GM23338 (cell line): ENCODE data around the gene DCST1. TPM values are rescaled to one million over a fixed set of nuclear protein-coding genes. Genes with fewer than 3 reads are reported as not detected.

Experiments used
- ATAC-seq: fragments of 200-7000 bp; cut with Tn5 transposase; 3 replicates; pipeline ENCODE4 v1.9.1; 2020
- DNase-seq: peaks from one replicate; pipeline ENCODE4 v3.0.0-alpha.2; 2015; ENCODE audit warnings: low spot score
- H2AFZ ChIP-seq: fragments of 200-600 bp; sonication (generic); 2 replicates; pipeline ENCODE4 v1.8.0; 2016; ENCODE audit warnings: antibody characterized with exemption, mild to moderate bottlenecking, moderate library complexity
- H3F3A ChIP-seq: fragments of 200-600 bp; sonication (generic); replicated peaks from 2 replicates; pipeline ENCODE4 v1.8.0; 2017; ENCODE audit warnings: antibody characterized with exemption, mixed run types, low read depth
- H3K27ac ChIP-seq: fragments of 200-600 bp; sonication (generic); 2 replicates; pipeline ENCODE4 v1.6.1; 2016; ENCODE audit warnings: low read depth
- H3K27me3 ChIP-seq: fragments of 200-600 bp; sonication (generic); 2 replicates; pipeline ENCODE4 v1.8.0; 2016; ENCODE audit warnings: mild to moderate bottlenecking, mixed run types, moderate library complexity; ENCODE audit not compliant: insufficient read depth
- H3K36me3 ChIP-seq: fragments of 200-600 bp; sonication (generic); 2 replicates; pipeline ENCODE4 v1.8.0; 2016; ENCODE audit warnings: mild to moderate bottlenecking; ENCODE audit not compliant: insufficient read depth
- H3K4me1 ChIP-seq: fragments of 200-600 bp; sonication (generic); 2 replicates; pipeline ENCODE4 v1.8.0; 2016; ENCODE audit warnings: mild to moderate bottlenecking, moderate library complexity; ENCODE audit not compliant: insufficient read depth
- H3K4me2 ChIP-seq: fragments of 200-600 bp; sonication (generic); 2 replicates; pipeline ENCODE4 v1.7.1; 2017; ENCODE audit warnings: mixed run types
- H3K4me3 ChIP-seq: fragments of 200-600 bp; sonication (generic); 2 replicates; pipeline ENCODE4 v1.6.1; 2016; ENCODE audit warnings: mixed run types
- H3K79me2 ChIP-seq: fragments of 200-600 bp; sonication (generic); replicated peaks from 2 replicates; pipeline ENCODE4 v1.8.0; 2017; ENCODE audit warnings: mild to moderate bottlenecking; ENCODE audit not compliant: insufficient read depth
- H3K9me2 ChIP-seq: fragments of 200-600 bp; sonication (generic); 2 replicates; pipeline ENCODE4 v1.8.0; 2017; ENCODE audit not compliant: insufficient read depth
- H4K20me1 ChIP-seq: fragments of 200-600 bp; sonication (generic); replicated peaks from 2 replicates; pipeline ENCODE4 v1.8.0; 2017; ENCODE audit warnings: mild to moderate bottlenecking; ENCODE audit not compliant: insufficient read depth
- H3K27ac Mint-ChIP-seq: 2 replicates; pipeline ENCODE4 v1.8.0; 2020; ENCODE audit warnings: inconsistent platforms, mild to moderate bottlenecking, moderate library complexity, mixed read lengths
- H3K27me3 Mint-ChIP-seq: 3 replicates; pipeline ENCODE4 v1.8.0; 2022; ENCODE audit warnings: low read depth, mild to moderate bottlenecking, moderate library complexity, mixed read lengths, inconsistent platforms; ENCODE audit not compliant: insufficient read depth, poor library complexity
- H3K36me3 Mint-ChIP-seq: 3 replicates; pipeline ENCODE4 v1.8.0; 2021; ENCODE audit warnings: low read depth, mild to moderate bottlenecking, inconsistent platforms, moderate library complexity, mixed read lengths
- H3K4me1 Mint-ChIP-seq: 3 replicates; pipeline ENCODE4 v1.8.0; 2020; ENCODE audit warnings: mild to moderate bottlenecking, inconsistent platforms, mixed read lengths
- H3K4me3 Mint-ChIP-seq: 3 replicates; pipeline ENCODE4 v1.8.0; 2021; ENCODE audit warnings: moderate library complexity, mild to moderate bottlenecking, inconsistent platforms, mixed read lengths
- H3K9me3 Mint-ChIP-seq: 3 replicates; pipeline ENCODE4 v1.8.0; 2020; ENCODE audit warnings: moderate library complexity, mild to moderate bottlenecking, inconsistent platforms, mixed read lengths
- CREB1 ChIP-seq: fragments of 250-450 bp; sonication (Bioruptor Pico); IDR thresholded peaks from 2 replicates; pipeline ENCODE4 v1.5.0; 2020; ENCODE audit warnings: low read depth, mild to moderate bottlenecking, moderate library complexity
- ETS1 ChIP-seq: IDR thresholded peaks from 2 replicates; pipeline ENCODE4 v1.6.1; 2016; ENCODE audit warnings: antibody characterized with exemption
- EZH2 ChIP-seq: fragments of 200-600 bp; sonication (generic); IDR thresholded peaks from one replicate; pipeline ENCODE4 v1.8.0; 2017; ENCODE audit warnings: antibody characterized with exemption, mild to moderate bottlenecking, low read depth; ENCODE audit not compliant: unreplicated experiment
- EZH2phosphoT487 ChIP-seq: fragments of 200-600 bp; sonication (generic); IDR thresholded peaks from one replicate; pipeline ENCODE4 v1.8.1; 2018; ENCODE audit warnings: antibody characterized with exemption; ENCODE audit not compliant: unreplicated experiment
- JUNB ChIP-seq: IDR thresholded peaks from one replicate; pipeline ENCODE4 v1.6.1; 2016; ENCODE audit warnings: antibody characterized with exemption; ENCODE audit not compliant: unreplicated experiment
- NANOG ChIP-seq: IDR thresholded peaks from 2 replicates; pipeline ENCODE4 v1.6.1; 2016; ENCODE audit warnings: antibody characterized with exemption, borderline replicate concordance
- POLR2AphosphoS5 ChIP-seq: IDR thresholded peaks from 2 replicates; pipeline ENCODE4 v1.6.1; 2016; ENCODE audit warnings: antibody characterized with exemption, low read depth
- REST ChIP-seq: IDR thresholded peaks from one replicate; pipeline ENCODE4 v1.6.1; 2018; ENCODE audit warnings: antibody characterized with exemption; ENCODE audit not compliant: unreplicated experiment
- STAT1 ChIP-seq: IDR thresholded peaks from one replicate; pipeline ENCODE4 v1.6.1; 2016; ENCODE audit warnings: antibody characterized with exemption; ENCODE audit not compliant: unreplicated experiment
- ZNF114 ChIP-seq: fragments of 250-450 bp; sonication (Bioruptor Pico); IDR thresholded peaks from 2 replicates; pipeline ENCODE4 v1.5.0; 2020; ENCODE audit warnings: mild to moderate bottlenecking, moderate library complexity
- ZNF331 ChIP-seq: fragments of 250-450 bp; sonication (Bioruptor Pico); IDR thresholded peaks from 2 replicates; pipeline ENCODE4 v1.5.0; 2020; ENCODE audit warnings: low read depth, mild to moderate bottlenecking, moderate library complexity
- ZNF462 ChIP-seq: fragments of 250-450 bp; sonication (Bioruptor Pico); IDR thresholded peaks from 2 replicates; pipeline ENCODE4 v1.5.0; 2020; ENCODE audit warnings: mild to moderate bottlenecking, moderate library complexity
- polyA plus RNA-seq: library from polyadenylated mRNA; unstranded; fragments of >200 nt; fragmentation: Nextera tagmentation; extraction: Ambion mirVana; gene quantifications from 2 replicates; pipeline ENCODE4 v1.2.1, GENCODE V29; 2016
- total RNA-seq: library from RNA; depleted of rRNA; stranded (reverse); fragments of >200 nt; shearing (Covaris generic); gene quantifications from 2 replicates; pipeline ENCODE4 v1.2.3, GENCODE V29; 2014
- TF ChIP-seq, protein P1 (sequence below), 2 experiments: fragments of 200-600 bp in 1 of 2; sonication (generic) in 1 of 2; conservative IDR thresholded peaks; 2 replicates each; pipeline versions ENCODE4 v1.5.1 to v1.6.1; 2016 to 2017; ENCODE audit warnings: antibody characterized with exemption in 2 of 2, low read depth in 2 of 2, mild to moderate bottlenecking in 2 of 2, moderate library complexity in 1 of 2

DCST1 gene
- total and polyA plus RNA-seq, 2 experiments from 2014 or later: not detected

DNA sequence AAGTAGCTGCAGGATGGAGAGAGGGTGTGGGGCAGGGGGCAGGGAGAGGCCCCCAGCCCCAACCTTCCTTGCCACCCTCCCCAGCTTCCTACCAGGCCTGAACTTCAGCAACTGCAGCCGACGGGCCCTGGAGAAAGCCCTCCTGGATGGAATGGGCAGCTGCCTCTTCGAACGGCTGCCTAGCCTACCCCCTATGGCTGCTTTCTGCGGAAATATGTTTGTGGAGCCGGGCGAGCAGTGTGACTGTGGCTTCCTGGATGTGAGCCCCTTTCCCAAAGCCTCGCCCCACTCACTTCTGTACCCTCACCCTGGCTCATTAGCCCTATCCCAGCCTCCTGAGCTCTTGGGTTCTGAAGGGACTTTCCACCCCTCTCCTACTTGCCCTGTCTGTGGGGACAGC is 23.5 kb downstream of the DCST1 start:
- Histone ChIP-seq H3K36me3 (no peaks in the 10 kb centered on the region), H3F3A (0 out of 2 replicates have a peak, but pooled peaks cover 3% of the 10 kb centered on the region), H3K79me2 (no peaks in the 10 kb centered on the region), H3K4me1 (peaks cover 10% of the 10 kb centered on the region), H4K20me1 (peaks cover 3% of the 10 kb centered on the region; the same call in 1 of the 2 replicates), H3K27ac (no peak overlapping the region), H2AFZ (no peak overlapping the region), H3K4me3 (no peak overlapping the region), H3K27me3 (peaks cover 11% of the 10 kb centered on the region), H3K9me2 (no peaks in the 10 kb centered on the region), H3K4me2 (no peak overlapping the region)
- ATAC-seq: no peak
- TF ChIP-seq REST: no peak
- TF ChIP-seq ZNF462 (CRISPR knock-in tag): no peak
- TF ChIP-seq EZH2phosphoT487: no peak
- no peak for TF ChIP-seq NANOG
- TF ChIP-seq STAT1: no peak
- no peak for TF ChIP-seq EZH2
- no peak for TF ChIP-seq ZNF114 (CRISPR knock-in tag)
- TF ChIP-seq, protein P1, sequence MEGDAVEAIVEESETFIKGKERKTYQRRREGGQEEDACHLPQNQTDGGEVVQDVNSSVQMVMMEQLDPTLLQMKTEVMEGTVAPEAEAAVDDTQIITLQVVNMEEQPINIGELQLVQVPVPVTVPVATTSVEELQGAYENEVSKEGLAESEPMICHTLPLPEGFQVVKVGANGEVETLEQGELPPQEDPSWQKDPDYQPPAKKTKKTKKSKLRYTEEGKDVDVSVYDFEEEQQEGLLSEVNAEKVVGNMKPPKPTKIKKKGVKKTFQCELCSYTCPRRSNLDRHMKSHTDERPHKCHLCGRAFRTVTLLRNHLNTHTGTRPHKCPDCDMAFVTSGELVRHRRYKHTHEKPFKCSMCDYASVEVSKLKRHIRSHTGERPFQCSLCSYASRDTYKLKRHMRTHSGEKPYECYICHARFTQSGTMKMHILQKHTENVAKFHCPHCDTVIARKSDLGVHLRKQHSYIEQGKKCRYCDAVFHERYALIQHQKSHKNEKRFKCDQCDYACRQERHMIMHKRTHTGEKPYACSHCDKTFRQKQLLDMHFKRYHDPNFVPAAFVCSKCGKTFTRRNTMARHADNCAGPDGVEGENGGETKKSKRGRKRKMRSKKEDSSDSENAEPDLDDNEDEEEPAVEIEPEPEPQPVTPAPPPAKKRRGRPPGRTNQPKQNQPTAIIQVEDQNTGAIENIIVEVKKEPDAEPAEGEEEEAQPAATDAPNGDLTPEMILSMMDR (conservative IDR thresholded peaks at IDR 0.05; ENCODE audit: low read depth in 2 of 2): no peak
- TF ChIP-seq CREB1 (CRISPR knock-in tag): no peak
- TF ChIP-seq ETS1: no peak
- no peak for TF ChIP-seq POLR2AphosphoS5
- no peak for TF ChIP-seq ZNF331
- TF ChIP-seq JUNB: no peak
- peaks cover 13% of the 10 kb centered on the region; the same call in 2 of the 3 replicates for H3K4me1 Mint-ChIP-seq
- no peak overlapping the region for H3K4me3 Mint-ChIP-seq
- no peak overlapping the region for H3K27ac Mint-ChIP-seq
- H3K9me3 Mint-ChIP-seq: no peaks in the 10 kb centered on the region
- peaks cover 3% of the 10 kb centered on the region; the same call in 1 of the 3 replicates for H3K36me3 Mint-ChIP-seq
- H3K27me3 Mint-ChIP-seq: peaks cover 19% of the 10 kb centered on the region
- no peak for DNase-seq
